DOHH2 (cell line): ENCODE measurements around the gene NUP205.
A peak's percentile ranks its signal among the peaks of the same experiment; 100 is the strongest.

ENCODE experiments used
- H3F3A ChIP-seq: fragments of 200-600 bp; sonication (generic), shearing (Covaris generic); 2 replicates; pipeline ENCODE4 v1.6.0; 2016; ENCODE audit warnings: antibody characterized with exemption, mild to moderate bottlenecking; ENCODE audit not compliant: control insufficient read depth, insufficient read depth
- H3K27ac ChIP-seq: fragments of 200-600 bp; sonication (generic); 2 replicates; pipeline ENCODE4 v1.5.1; 2014; ENCODE audit warnings: low read depth, mild to moderate bottlenecking, low read length, moderate library complexity
- H3K27me3 ChIP-seq: fragments of 200-600 bp; sonication (generic); 2 replicates; pipeline ENCODE4 v1.6.1; 2014; ENCODE audit warnings: mild to moderate bottlenecking, low read length, mixed read lengths; ENCODE audit not compliant: control insufficient read depth
- H3K36me3 ChIP-seq: fragments of 200-600 bp; sonication (generic); 2 replicates; pipeline ENCODE4 v1.6.1; 2014; ENCODE audit warnings: mild to moderate bottlenecking, low read length, moderate library complexity, mixed read lengths; ENCODE audit not compliant: control insufficient read depth
- H3K4me1 ChIP-seq: fragments of 200-600 bp; sonication (generic); 2 replicates; pipeline ENCODE4 v1.6.1; 2014; ENCODE audit warnings: mild to moderate bottlenecking, low read length, mixed read lengths; ENCODE audit not compliant: control insufficient read depth
- H3K4me2 ChIP-seq: fragments of 200-600 bp; sonication (generic); 2 replicates; pipeline ENCODE4 v1.6.0; 2014; ENCODE audit warnings: mild to moderate bottlenecking, low read length, moderate library complexity
- H3K4me3 ChIP-seq: fragments of 200-600 bp; sonication (generic); 2 replicates; pipeline ENCODE4 v1.5.1; 2014; ENCODE audit warnings: mild to moderate bottlenecking, low read length, mixed read lengths
- H3K79me2 ChIP-seq: fragments of 200-600 bp; sonication (generic); 2 replicates; pipeline ENCODE4 v1.6.1; 2014; ENCODE audit warnings: mild to moderate bottlenecking, low read length, mixed read lengths; ENCODE audit not compliant: control insufficient read depth
- H3K9me2 ChIP-seq: fragments of 200-600 bp; sonication (generic); replicated peaks from 2 replicates; pipeline ENCODE4 v1.6.1; 2014; ENCODE audit warnings: mild to moderate bottlenecking, low read length, mixed read lengths; ENCODE audit not compliant: control insufficient read depth
- H3K9me3 ChIP-seq: fragments of 200-600 bp; sonication (generic); 2 replicates; pipeline ENCODE4 v1.6.1; 2014; ENCODE audit warnings: antibody characterized with exemption, low read length, mixed read lengths; ENCODE audit not compliant: control insufficient read depth, insufficient read depth
- H4K20me1 ChIP-seq: fragments of 200-600 bp; sonication (generic); 2 replicates; pipeline ENCODE4 v1.6.0; 2014; ENCODE audit warnings: low read depth, mild to moderate bottlenecking, antibody characterized with exemption, low read length, moderate library complexity; ENCODE audit not compliant: control insufficient read depth, insufficient read depth
- EZH2phosphoT487 ChIP-seq: fragments of 200-600 bp; sonication (generic); IDR thresholded peaks from 2 replicates; pipeline ENCODE4 v1.6.1; 2017; ENCODE audit warnings: borderline replicate concordance, mild to moderate bottlenecking, antibody characterized with exemption, low read length, moderate library complexity, mixed read lengths
- TF ChIP-seq, protein P1 (sequence below): fragments of 200-600 bp; sonication (generic); IDR thresholded peaks from one replicate; pipeline ENCODE4 v1.5.1; 2014; ENCODE audit warnings: antibody characterized with exemption, mild to moderate bottlenecking, low read depth, low read length; ENCODE audit not compliant: poor library complexity, severe bottlenecking

Gene NUP205

DNA sequence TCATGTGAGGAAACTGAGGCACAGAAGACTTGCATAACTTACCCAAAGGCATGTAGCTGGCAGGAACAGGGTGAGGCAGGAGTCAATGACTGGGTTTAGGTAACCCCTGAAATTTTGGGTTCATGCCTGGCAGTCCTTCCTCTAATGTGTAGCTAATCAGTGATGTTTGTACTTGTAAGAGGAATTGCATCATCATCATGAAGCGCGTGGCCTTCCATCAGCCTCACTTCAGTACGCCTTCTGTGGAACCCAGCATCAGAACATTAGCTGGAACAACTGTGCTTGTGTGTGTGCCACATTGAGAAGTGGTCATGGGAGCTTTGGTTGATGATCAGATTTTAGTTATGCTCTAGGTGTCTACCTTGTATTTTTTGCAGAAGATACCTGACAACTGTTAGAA is 86.4 kb downstream of the NUP205 start:
- Histone ChIP-seq H3K27ac (no peak overlapping the region), H3K9me3 (no peaks in the 10 kb centered on the region), H3K36me3 (peaks cover 97% of the 10 kb centered on the region), H4K20me1 (no peaks in the 10 kb centered on the region), H3K9me2 (no peaks in the 10 kb centered on the region), H3K4me1 (no peaks in the 10 kb centered on the region), H3F3A (peaks cover 14% of the 10 kb centered on the region), H3K4me3 (no peak overlapping the region), H3K27me3 (no peaks in the 10 kb centered on the region), H3K79me2 (no peaks in the 10 kb centered on the region), H3K4me2 (no peak overlapping the region)
- TF ChIP-seq, protein P1, sequence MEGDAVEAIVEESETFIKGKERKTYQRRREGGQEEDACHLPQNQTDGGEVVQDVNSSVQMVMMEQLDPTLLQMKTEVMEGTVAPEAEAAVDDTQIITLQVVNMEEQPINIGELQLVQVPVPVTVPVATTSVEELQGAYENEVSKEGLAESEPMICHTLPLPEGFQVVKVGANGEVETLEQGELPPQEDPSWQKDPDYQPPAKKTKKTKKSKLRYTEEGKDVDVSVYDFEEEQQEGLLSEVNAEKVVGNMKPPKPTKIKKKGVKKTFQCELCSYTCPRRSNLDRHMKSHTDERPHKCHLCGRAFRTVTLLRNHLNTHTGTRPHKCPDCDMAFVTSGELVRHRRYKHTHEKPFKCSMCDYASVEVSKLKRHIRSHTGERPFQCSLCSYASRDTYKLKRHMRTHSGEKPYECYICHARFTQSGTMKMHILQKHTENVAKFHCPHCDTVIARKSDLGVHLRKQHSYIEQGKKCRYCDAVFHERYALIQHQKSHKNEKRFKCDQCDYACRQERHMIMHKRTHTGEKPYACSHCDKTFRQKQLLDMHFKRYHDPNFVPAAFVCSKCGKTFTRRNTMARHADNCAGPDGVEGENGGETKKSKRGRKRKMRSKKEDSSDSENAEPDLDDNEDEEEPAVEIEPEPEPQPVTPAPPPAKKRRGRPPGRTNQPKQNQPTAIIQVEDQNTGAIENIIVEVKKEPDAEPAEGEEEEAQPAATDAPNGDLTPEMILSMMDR: no peak
- no peak for TF ChIP-seq EZH2phosphoT487

DNA sequence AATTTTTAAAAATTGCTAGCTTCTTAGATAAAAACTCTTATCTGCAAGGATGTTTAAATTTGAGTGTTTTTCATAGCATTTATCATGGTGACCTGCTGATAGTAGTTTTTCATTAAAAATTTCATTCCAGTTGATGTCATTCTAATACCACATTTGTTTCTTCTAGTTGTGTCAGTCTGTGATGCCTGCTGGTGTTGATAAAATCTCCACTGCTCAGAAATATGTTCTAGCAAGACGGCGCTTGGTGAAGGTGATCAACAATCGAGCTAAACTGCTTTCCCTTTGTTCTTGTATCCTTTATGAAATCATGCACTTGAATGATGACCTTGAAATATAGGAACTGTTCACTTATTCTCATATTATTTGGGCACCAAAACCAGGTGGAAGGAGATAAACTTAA is 87.0 kb downstream of the NUP205 start:
- H4K20me1 ChIP-seq: no peaks in the 10 kb centered on the region
- H3K4me1 ChIP-seq: no peaks in the 10 kb centered on the region
- no peak overlapping the region for H3K4me3 ChIP-seq
- H3K9me3 ChIP-seq: no peaks in the 10 kb centered on the region
- TF ChIP-seq, protein P1: no peak
- TF ChIP-seq EZH2phosphoT487: no peak
- no peaks in the 10 kb centered on the region for H3K79me2 ChIP-seq
- H3K27ac ChIP-seq: no peak overlapping the region
- no peaks in the 10 kb centered on the region for H3K9me2 ChIP-seq
- peaks cover 97% of the 10 kb centered on the region for H3K36me3 ChIP-seq
- H3F3A ChIP-seq: peaks cover 14% of the 10 kb centered on the region
- H3K4me2 ChIP-seq: no peak overlapping the region
- H3K27me3 ChIP-seq: no peaks in the 10 kb centered on the region

GRCh38 chr7:135645296-135645904 is 87.7 kb downstream of the NUP205 start:
- peaks cover 92% of the 10 kb centered on the region for H3K36me3 ChIP-seq
- no peaks in the 10 kb centered on the region for H3K79me2 ChIP-seq
- no peaks in the 10 kb centered on the region for H3K4me1 ChIP-seq
- H3K27ac ChIP-seq: no peak overlapping the region
- no peaks in the 10 kb centered on the region for H3K27me3 ChIP-seq
- no peaks in the 10 kb centered on the region for H3K9me2 ChIP-seq
- H3F3A ChIP-seq: peaks cover 14% of the 10 kb centered on the region
- H4K20me1 ChIP-seq: no peaks in the 10 kb centered on the region
- TF ChIP-seq EZH2phosphoT487: no peak
- TF ChIP-seq, protein P1: peak; percentile 83
- H3K4me2 ChIP-seq: no peak overlapping the region
- no peak overlapping the region for H3K4me3 ChIP-seq
- no peaks in the 10 kb centered on the region for H3K9me3 ChIP-seq

DNA sequence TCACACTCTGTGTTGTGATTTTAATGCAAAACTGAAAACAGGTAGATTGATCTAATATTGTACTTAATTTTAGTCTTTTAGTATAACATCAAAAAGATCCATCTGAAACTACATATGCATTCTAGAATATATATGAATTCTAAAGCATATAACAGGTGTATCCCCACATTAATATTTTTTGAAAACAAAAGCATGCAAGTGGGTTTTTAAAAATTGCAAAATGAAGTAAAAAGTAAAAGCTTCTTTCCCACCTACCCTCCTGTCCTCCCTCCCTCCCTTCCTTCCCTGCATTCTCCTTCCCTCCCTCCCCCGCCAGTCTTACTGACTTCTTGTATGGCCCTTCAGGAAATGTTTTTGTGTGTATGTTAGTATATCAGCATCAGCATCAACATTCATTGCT is 90.0 kb downstream of the NUP205 start:
- no peaks in the 10 kb centered on the region for H3K4me1 ChIP-seq
- no peaks in the 10 kb centered on the region for H3K9me2 ChIP-seq
- H3K79me2 ChIP-seq: no peaks in the 10 kb centered on the region
- no peaks in the 10 kb centered on the region for H3K9me3 ChIP-seq
- no peak overlapping the region for H3K27ac ChIP-seq
- peaks cover 11% of the 10 kb centered on the region for H3F3A ChIP-seq
- H4K20me1 ChIP-seq: no peaks in the 10 kb centered on the region
- H3K27me3 ChIP-seq: no peaks in the 10 kb centered on the region
- no peak overlapping the region for H3K4me2 ChIP-seq
- H3K4me3 ChIP-seq: no peak overlapping the region
- peaks cover 75% of the 10 kb centered on the region for H3K36me3 ChIP-seq
- no peak for TF ChIP-seq EZH2phosphoT487
- TF ChIP-seq, protein P1: no peak
